K562 (cell line): ENCODE results near the gene DCLK1. TPM values are rescaled to one million over a fixed set of nuclear protein-coding genes. Genes with fewer than 3 reads are reported as not detected.

Experiments used
- CBX2 ChIP-seq: fragments of 200-600 bp; sonication (generic); IDR thresholded peaks from one replicate; pipeline ENCODE4 v1.6.1; 2012; ENCODE audit warnings: mild to moderate bottlenecking, low read length, inconsistent platforms; ENCODE audit not compliant: insufficient read depth, poor library complexity, severe bottlenecking
- CTCF ChIP-seq, 3 experiments: IDR thresholded peaks in 2 of 3; conservative IDR thresholded peaks in 1 of 3; 2 replicates each; pipeline ENCODE4 v1.5.1; 2011 to 2012; ENCODE audit warnings: low read length in 3 of 3, mild to moderate bottlenecking in 3 of 3, control low read depth in 2 of 3, improper control_type of control experiment in 1 of 3, inconsistent platforms in 1 of 3, low read depth in 1 of 3, mixed read lengths in 1 of 3, moderate library complexity in 1 of 3; ENCODE audit not compliant: insufficient read depth in 2 of 3
- DLX4 ChIP-seq: fragments of 250-450 bp; sonication (Bioruptor Pico); IDR thresholded peaks from 2 replicates; pipeline ENCODE4 v1.6.1; 2021; ENCODE audit warnings: mild to moderate bottlenecking
- MAX ChIP-seq: sonication (generic); formaldehyde crosslinking; IDR thresholded peaks from 2 replicates; pipeline ENCODE4 v1.9.0; 2022; ENCODE audit warnings: mild to moderate bottlenecking, missing genetic modification reagents
- NCOA1 ChIP-seq: fragments of 450-650 bp; IDR thresholded peaks from 2 replicates; pipeline ENCODE4 v1.6.1; 2016; ENCODE audit warnings: low read depth
- NR0B1 ChIP-seq: fragments of 450-650 bp; IDR thresholded peaks from one replicate; pipeline ENCODE4 v1.6.1; 2018; ENCODE audit warnings: mild to moderate bottlenecking, moderate library complexity; ENCODE audit not compliant: partially characterized antibody
- PHF20 ChIP-seq: fragments of 450-650 bp; IDR thresholded peaks from 2 replicates; pipeline ENCODE4 v1.6.1; 2018; ENCODE audit not compliant: partially characterized antibody
- REST ChIP-seq, 2 experiments: fragments of 450-650 bp; formaldehyde crosslinking in 1 of 2; IDR thresholded peaks; 2 replicates each; pipeline versions ENCODE4 v1.4.0 to v1.6.1; 2014 to 2020; ENCODE audit warnings: mild to moderate bottlenecking in 2 of 2, borderline replicate concordance in 1 of 2, low read depth in 1 of 2
- TARDBP ChIP-seq: fragments of 450-650 bp; IDR thresholded peaks from 2 replicates; pipeline ENCODE4 v1.6.1; 2016
- TBL1XR1 ChIP-seq, 2 experiments: IDR thresholded peaks; 2 replicates each; pipeline ENCODE4 v1.6.1; 2012; ENCODE audit warnings: improper control_type of control experiment in 2 of 2, low read length in 2 of 2, mild to moderate bottlenecking in 1 of 2
- ZNF140 ChIP-seq: fragments of 250-450 bp; sonication (Bioruptor Pico); IDR thresholded peaks from 2 replicates; pipeline ENCODE4 v1.8.0; 2021; ENCODE audit warnings: moderate library complexity, mild to moderate bottlenecking, inconsistent platforms
- polyA plus RNA-seq, 8 experiments: library from polyadenylated mRNA; depleted of rRNA in 4 of 8; stranded (reverse) in 5 of 8; unstranded in 3 of 8; fragments of >200 nt; fragmentation: Nextera tagmentation in 2 of 8; fragmentation: Illumina TruSeq in 1 of 8; extraction: Ambion mirVana in 2 of 8; extraction: Trizol in 1 of 8; gene quantifications; 2 replicates each; pipeline versions ENCODE4 v1.2.1 to v1.2.3, GENCODE V29; 2011 to 2014; ENCODE audit warnings: inconsistent platforms in 1 of 8, missing spikeins in 1 of 8
- total RNA-seq, 7 experiments: library from RNA; depleted of rRNA in 6 of 7; stranded (reverse); fragments of >200 nt in 6 of 7; fragmentation: Illumina TruSeq in 2 of 7; extraction: Trizol in 2 of 7; gene quantifications; 2 replicates each; pipeline versions ENCODE4 v1.2.1 to v1.2.3, GENCODE V29; 2011 to 2021; ENCODE audit warnings: low replicate concordance in 1 of 7

DCLK1 gene
- total and polyA plus RNA-seq, 9 of the 15 experiments (the other 6 are each of a cell fraction or from before 2014, with no cell fraction given): 0.07 TPM; not detected in 8

- TF ChIP-seq CTCF (IDR thresholded peaks at IDR 0.05 in 2 of 3, conservative IDR thresholded peaks at IDR 0.05 in 1 of 3; ENCODE audit: insufficient read depth in 2 of 3, low read depth in 1 of 3, low read length in 3 of 3): peak; percentile 57 to 82 (median 63)
- TF ChIP-seq ZNF140 (CRISPR knock-in tag): no peak
- TF ChIP-seq TBL1XR1 (IDR thresholded peaks at IDR 0.05; ENCODE audit: low read length in 2 of 2): no peak
- TF ChIP-seq CBX2: no peak
- TF ChIP-seq NR0B1: no peak
- TF ChIP-seq DLX4: no peak
- TF ChIP-seq MAX (CRISPR knock-in tag): no peak
- peak; percentile 46; the same call in 1 of the 2 replicates for TF ChIP-seq REST (IDR thresholded peaks at IDR 0.05; ENCODE audit: borderline replicate concordance)
- no peak for TF ChIP-seq REST (CRISPR knock-in tag; IDR thresholded peaks at IDR 0.05; ENCODE audit: low read depth)
- TF ChIP-seq NCOA1: no peak
- TF ChIP-seq TARDBP: no peak
- no peak for TF ChIP-seq PHF20
Measured at GRCh38 chr13:35720690-35721554, 410.3 kb downstream of the DCLK1 start (continued).
